ENCODE measurements around the gene IFTAP.
A peak's percentile ranks its signal among the peaks of the same experiment; 100 is the strongest.
"Not testable (repeated sequence)": the region's sequence is repeated elsewhere in the genome, so short reads cannot be mapped to it uniquely, and the experiment has no call there.

Gene IFTAP

GRCh38 chr11:36657610-36658267, 63.4 kb downstream of the IFTAP start:
- DNase-seq, result no peak

- not testable (repeated sequence) for DNase-seq
These were observed 67.1 kb downstream of the IFTAP start for GRCh38 chr11:36661359-36661758.

GRCh38 chr11:36672815-36673450, 78.6 kb downstream of the IFTAP start:
- DNase-seq, result no peak

- DNase-seq, result not testable (repeated sequence)
These were observed 85.2 kb downstream of the IFTAP start for GRCh38 chr11:36679547-36679946.

- no peak for DNase-seq
These were observed 89.5 kb downstream of the IFTAP start for GRCh38 chr11:36683818-36684217.

- peak; percentile 37 for DNase-seq
These were observed 90.8 kb downstream of the IFTAP start for GRCh38 chr11:36684840-36685801.

- no peak for DNase-seq
These were observed 93.8 kb downstream of the IFTAP start for GRCh38 chr11:36688132-36688531.

GRCh38 chr11:36688571-36689291, 94.4 kb downstream of the IFTAP start:
- DNase-seq, result no peak

GRCh38 chr11:36689442-36689841, 95.1 kb downstream of the IFTAP start:
- no peak for DNase-seq

GRCh38 chr11:36692704-36693103, 98.4 kb downstream of the IFTAP start:
- no peak for DNase-seq

- no peak for DNase-seq
These were observed 99.0 kb downstream of the IFTAP start for GRCh38 chr11:36693139-36693843.

GRCh38 chr11:36695111-36695510, 100.8 kb downstream of the IFTAP start:
- DNase-seq, result no peak

GRCh38 chr11:36695571-36695970, 101.3 kb downstream of the IFTAP start:
- no peak for DNase-seq

GRCh38 chr11:36696550-36696949, 102.2 kb downstream of the IFTAP start:
- DNase-seq, result no peak

GRCh38 chr11:36699271-36699670, 105.0 kb downstream of the IFTAP start:
- DNase-seq, result no peak

- no peak for DNase-seq
These were observed 105.9 kb downstream of the IFTAP start for GRCh38 chr11:36700246-36700645.

GRCh38 chr11:36702330-36703054, 108.2 kb downstream of the IFTAP start:
- no peak for DNase-seq

GRCh38 chr11:36703055-36703404, 108.7 kb downstream of the IFTAP start:
- no peak for DNase-seq
